Measurements from ENCODE around the gene WDFY4. TPM values are rescaled to one million over a fixed set of nuclear protein-coding genes. Genes with fewer than 3 reads are reported as not detected.

Gene WDFY4
- total and polyA plus RNA-seq, 7 donors = 0.23 to 1.3 (median 0.69) TPM

DNA sequence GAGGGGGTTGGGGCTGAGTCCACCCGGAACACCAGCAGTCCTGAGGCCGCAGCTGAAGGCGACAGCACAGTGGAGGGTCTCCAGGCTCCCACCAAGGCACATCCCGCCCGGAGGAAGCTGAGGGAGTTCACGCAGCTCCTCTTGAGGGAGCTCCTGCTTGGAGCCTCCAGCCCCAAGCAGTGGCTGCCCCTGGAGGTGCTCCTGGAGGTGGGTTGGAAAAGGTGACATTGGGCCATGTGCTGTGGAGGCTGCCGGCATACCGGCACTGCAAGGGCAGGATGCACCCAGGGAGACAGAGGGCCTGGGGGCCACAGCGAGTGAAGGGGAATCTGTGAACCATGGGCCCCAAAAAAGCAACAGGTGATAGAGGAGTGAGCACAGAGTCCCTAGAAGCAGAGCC lies 135.6 kb downstream of the WDFY4 start:
- WGBS, 3 donors = 90 to 98% (median 92%) methylated on average over 9 of the region's 9 CpGs
- TF ChIP-seq, protein P1, sequence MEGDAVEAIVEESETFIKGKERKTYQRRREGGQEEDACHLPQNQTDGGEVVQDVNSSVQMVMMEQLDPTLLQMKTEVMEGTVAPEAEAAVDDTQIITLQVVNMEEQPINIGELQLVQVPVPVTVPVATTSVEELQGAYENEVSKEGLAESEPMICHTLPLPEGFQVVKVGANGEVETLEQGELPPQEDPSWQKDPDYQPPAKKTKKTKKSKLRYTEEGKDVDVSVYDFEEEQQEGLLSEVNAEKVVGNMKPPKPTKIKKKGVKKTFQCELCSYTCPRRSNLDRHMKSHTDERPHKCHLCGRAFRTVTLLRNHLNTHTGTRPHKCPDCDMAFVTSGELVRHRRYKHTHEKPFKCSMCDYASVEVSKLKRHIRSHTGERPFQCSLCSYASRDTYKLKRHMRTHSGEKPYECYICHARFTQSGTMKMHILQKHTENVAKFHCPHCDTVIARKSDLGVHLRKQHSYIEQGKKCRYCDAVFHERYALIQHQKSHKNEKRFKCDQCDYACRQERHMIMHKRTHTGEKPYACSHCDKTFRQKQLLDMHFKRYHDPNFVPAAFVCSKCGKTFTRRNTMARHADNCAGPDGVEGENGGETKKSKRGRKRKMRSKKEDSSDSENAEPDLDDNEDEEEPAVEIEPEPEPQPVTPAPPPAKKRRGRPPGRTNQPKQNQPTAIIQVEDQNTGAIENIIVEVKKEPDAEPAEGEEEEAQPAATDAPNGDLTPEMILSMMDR (IDR thresholded peaks at IDR 0.05) = no peak
- no peak for ATAC-seq

DNA sequence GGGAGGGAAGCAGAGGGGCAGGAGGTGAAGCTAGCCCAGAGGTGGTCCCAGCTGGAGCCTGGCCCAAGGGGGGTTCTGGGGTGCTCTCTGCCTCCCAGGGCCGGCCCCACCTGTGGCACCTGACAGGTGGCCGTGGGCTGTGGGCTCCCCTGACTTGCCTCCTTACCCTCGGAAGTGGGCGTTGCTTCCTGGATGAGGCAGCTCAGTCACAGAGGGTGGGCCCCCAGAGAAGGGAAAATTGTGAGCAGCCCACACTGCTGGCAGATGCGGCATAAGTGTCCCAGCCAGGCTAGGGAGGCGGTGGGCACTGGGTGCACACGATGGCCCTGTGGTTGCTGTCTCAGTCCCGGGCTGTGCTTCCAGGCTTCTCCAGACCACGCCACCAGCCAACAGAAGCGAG lies 136.0 kb downstream of the WDFY4 start:
- no peak for DNase-seq
- WGBS, 3 donors = 80 to 82% (median 82%) methylated on average over 8 to 10 of the region's 10 CpGs
- intact Hi-C loops (cut with DNase I) = no loop called here
- H3K36me3 ChIP-seq (ENCODE audit: insufficient read depth in 1 of 2, low read depth in 1 of 2) = no peaks in the 10 kb centered on the region
- no peaks in the 10 kb centered on the region for H3K27me3 ChIP-seq (ENCODE audit: insufficient read depth in 3 of 3, low read length in 2 of 3)
- no peak for ATAC-seq
- H3K4me3 ChIP-seq = no peak overlapping the region
- H3K4me1 ChIP-seq = no peaks in the 10 kb centered on the region
- TF ChIP-seq, protein P1 (IDR thresholded peaks at IDR 0.05) = no peak
- no peaks in the 10 kb centered on the region for H3K9me3 ChIP-seq
- H3K27ac ChIP-seq = no peak overlapping the region

More for the DNA sequence above, 135.6 kb downstream of the WDFY4 start:
- Histone ChIP-seq H3K27me3 (ENCODE audit: insufficient read depth in 3 of 3, low read length in 2 of 3) (no peaks in the 10 kb centered on the region), H3K27ac (no peak overlapping the region), H3K4me3 (no peak overlapping the region), H3K36me3 (ENCODE audit: insufficient read depth in 1 of 2, low read depth in 1 of 2) (no peaks in the 10 kb centered on the region), H3K9me3 (no peaks in the 10 kb centered on the region), H3K4me1 (no peaks in the 10 kb centered on the region)
- intact Hi-C loops (cut with DNase I) = no loop called here
- DNase-seq = no peak

DNA sequence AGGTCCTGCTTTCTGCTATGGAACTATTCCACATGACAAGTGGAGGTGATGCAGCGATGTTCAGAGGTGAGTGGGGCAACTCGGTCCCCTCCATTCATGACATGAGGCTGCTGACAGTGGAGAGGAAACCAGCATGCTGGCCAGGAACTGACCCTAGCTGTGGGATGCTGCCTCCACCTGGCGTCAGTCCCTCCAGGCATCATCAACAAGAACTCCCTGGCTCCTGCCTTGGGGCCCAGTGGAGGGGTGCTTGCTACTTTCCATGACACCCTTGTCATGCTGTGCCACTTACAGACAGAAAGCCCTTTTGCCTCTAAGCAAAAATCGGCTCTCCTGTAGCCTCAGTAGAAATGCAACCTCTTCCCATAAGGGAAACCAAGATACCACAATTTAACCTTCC lies 136.4 kb downstream of the WDFY4 start:
- no peak for ATAC-seq
- no peak overlapping the region for H3K27ac ChIP-seq
- no peak overlapping the region for H3K4me3 ChIP-seq
- intact Hi-C loops (cut with DNase I) = no loop called here
- TF ChIP-seq, protein P1 (IDR thresholded peaks at IDR 0.05) = no peak
- DNase-seq = no peak
- WGBS, 3 donors = 77 to 85% (median 78%) methylated on average over 4 of the region's 4 CpGs
- no peaks in the 10 kb centered on the region for H3K4me1 ChIP-seq
- no peaks in the 10 kb centered on the region for H3K9me3 ChIP-seq
- no peaks in the 10 kb centered on the region for H3K36me3 ChIP-seq (ENCODE audit: insufficient read depth in 1 of 2, low read depth in 1 of 2)
- H3K27me3 ChIP-seq (ENCODE audit: insufficient read depth in 3 of 3, low read length in 2 of 3) = no peaks in the 10 kb centered on the region

DNA sequence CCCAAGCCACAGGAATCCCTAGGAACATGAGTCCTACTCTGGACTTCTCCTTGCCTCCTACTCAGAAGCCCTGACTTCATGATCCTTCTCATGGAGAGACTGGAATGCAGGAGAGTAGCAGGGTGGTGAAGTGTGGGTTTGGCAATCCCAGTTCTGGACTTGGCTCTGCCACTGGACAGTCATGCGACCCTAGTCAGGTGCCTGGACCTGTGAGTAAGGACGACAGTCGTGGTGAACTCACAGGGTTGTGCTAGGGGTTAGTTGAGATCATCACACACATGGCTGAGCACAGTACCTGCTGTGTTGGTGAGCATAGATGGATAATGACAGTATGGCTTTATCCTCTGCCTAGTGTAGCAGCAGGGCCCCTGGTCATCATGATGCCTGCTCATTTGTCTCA lies 137.0 kb downstream of the WDFY4 start:
- Histone ChIP-seq H3K4me3 (no peak overlapping the region), H3K9me3 (no peaks in the 10 kb centered on the region), H3K27ac (no peak overlapping the region), H3K27me3 (ENCODE audit: insufficient read depth in 3 of 3, low read length in 2 of 3) (no peaks in the 10 kb centered on the region), H3K36me3 (ENCODE audit: insufficient read depth in 1 of 2, low read depth in 1 of 2) (no peaks in the 10 kb centered on the region), H3K4me1 (no peaks in the 10 kb centered on the region)
- intact Hi-C loops (cut with DNase I) = no loop called here
- DNase-seq (no peak), ATAC-seq (no peak)
- TF ChIP-seq, protein P1 (IDR thresholded peaks at IDR 0.05) = no peak
- WGBS, 3 donors = 80 to 88% (median 88%) methylated on average over 3 of the region's 3 CpGs

DNA sequence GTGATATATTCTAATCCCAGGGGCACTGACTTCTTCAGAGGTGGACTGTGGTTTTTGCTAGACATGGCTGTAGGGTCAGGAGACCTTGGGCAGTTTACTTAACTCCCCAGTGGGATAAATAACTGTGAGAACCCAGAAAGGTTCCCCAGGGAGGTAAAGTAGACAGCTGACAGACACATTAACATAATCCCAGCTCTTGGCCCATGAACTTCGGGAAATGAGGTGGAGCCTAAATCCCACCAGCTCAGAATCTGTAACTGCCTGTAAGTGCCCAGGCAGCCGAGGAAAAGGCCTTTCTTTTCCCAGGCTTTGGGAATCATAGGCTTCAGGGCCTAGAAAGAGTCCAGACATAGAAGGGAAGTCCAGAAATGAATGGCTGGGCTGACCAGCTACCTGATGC lies 149.0 kb downstream of the WDFY4 start:
- no peaks in the 10 kb centered on the region for H3K36me3 ChIP-seq (ENCODE audit: insufficient read depth in 1 of 2, low read depth in 1 of 2)
- no peaks in the 10 kb centered on the region for H3K9me3 ChIP-seq
- intact Hi-C loops (cut with DNase I) = no loop called here
- no peaks in the 10 kb centered on the region for H3K4me1 ChIP-seq
- ATAC-seq (no peak), DNase-seq (no peak)
- no peaks in the 10 kb centered on the region for H3K27me3 ChIP-seq (ENCODE audit: insufficient read depth in 3 of 3, low read length in 2 of 3)
- WGBS, 3 donors = 45 to 59% (median 52%) methylated on average over 2 of the region's 2 CpGs
- TF ChIP-seq, protein P1 (IDR thresholded peaks at IDR 0.05) = no peak
- no peak overlapping the region for H3K4me3 ChIP-seq
- H3K27ac ChIP-seq = no peak overlapping the region
